NB4 (cell line): Measurements from ENCODE around the gene ZPR1.

Experiments used
- CTCF ChIP-seq: IDR thresholded peaks from one replicate; pipeline ENCODE4 v1.5.1; 2012; ENCODE audit warnings: low read depth, low read length
- POLR2A ChIP-seq: IDR thresholded peaks from 2 replicates; pipeline ENCODE4 v1.6.1; 2011; ENCODE audit warnings: mild to moderate bottlenecking; ENCODE audit not compliant: insufficient read length; ENCODE audit errors: extremely low read depth

- TF ChIP-seq CTCF: no peak
- no peak for TF ChIP-seq POLR2A
These were observed 31.2 kb upstream of the ZPR1 start for GRCh38 chr11:116819049-116819448.
